Right atrium auricular region (tissue), 2 donors: Measurements from ENCODE around the gene PCAT6. TPM values are rescaled to one million over a fixed set of nuclear protein-coding genes. Genes with fewer than 3 reads are reported as not detected.
"Not testable (repeated sequence)": the region's sequence is repeated elsewhere in the genome, so short reads cannot be mapped to it uniquely, and the experiment has no call there.

Source experiments
- DNase-seq: peaks from one replicate; pipeline ENCODE4 v3.0.0-alpha.2; 2019; ENCODE audit warnings: low spot score
- H3K27ac ChIP-seq, 2 donors: fragments of 200-600 bp; sonication (generic); 1 replicate in 1 of 2; 2 replicates in 1 of 2; pipeline ENCODE4 v1.5.1; 2016 to 2019
- H3K27me3 ChIP-seq, 2 donors: fragments of 200-600 bp; sonication (generic); one replicate each; pipeline versions ENCODE4 v1.5.1 to v1.6.0; 2017 to 2019
- H3K36me3 ChIP-seq: fragments of 200-600 bp; sonication (generic); one replicate; pipeline ENCODE4 v1.5.1; 2016
- H3K4me1 ChIP-seq, 2 donors: fragments of 200-600 bp; sonication (generic); one replicate each; pipeline versions ENCODE4 v1.5.1 to v1.6.0; 2017 to 2019
- H3K4me3 ChIP-seq, 2 donors: fragments of 200-600 bp; sonication (generic); 1 replicate in 1 of 2; 2 replicates in 1 of 2; pipeline ENCODE4 v1.5.1; 2017 to 2019; ENCODE audit warnings: mild to moderate bottlenecking in 1 of 2, moderate library complexity in 1 of 2
- H3K9me3 ChIP-seq, 2 donors: fragments of 200-600 bp; sonication (generic); one replicate each; pipeline ENCODE4 v1.5.1; 2019
- CTCF ChIP-seq, 2 donors: fragments of 200-600 bp; sonication (generic); IDR thresholded peaks; one replicate each; pipeline ENCODE4 v1.5.1; 2019; ENCODE audit warnings: antibody characterized with exemption in 2 of 2
- total RNA-seq, 2 donors: library from RNA; depleted of rRNA; stranded (reverse); fragments of >200 nt; gene quantifications; one replicate each; pipeline ENCODE4 v1.1.0, GENCODE V29; 2016

The PCAT6 gene
- total RNA-seq, 2 donors from 2014 or later = not detected

GRCh38 chr1:202818819-202819218 lies 8.1 kb downstream of the PCAT6 start:
- no peak for TF ChIP-seq CTCF (IDR thresholded peaks at IDR 0.05)
- Histone ChIP-seq H3K27me3 (no peaks in the 10 kb centered on the region), H3K9me3 (no peaks in the 10 kb centered on the region), H3K4me3 (no peak overlapping the region), H3K36me3 (no peaks in the 10 kb centered on the region), H3K27ac (no peak overlapping the region), H3K4me1 (no peaks in the 10 kb centered on the region)
- no peak for DNase-seq

GRCh38 chr1:202821467-202821866 lies 10.7 kb downstream of the PCAT6 start:
- Histone ChIP-seq H3K36me3 (no peaks in the 10 kb centered on the region), H3K4me1 (no peaks in the 10 kb centered on the region), H3K27me3 (no peaks in the 10 kb centered on the region), H3K27ac (no peak overlapping the region), H3K4me3 (no peak overlapping the region), H3K9me3 (no peaks in the 10 kb centered on the region)
- TF ChIP-seq CTCF (IDR thresholded peaks at IDR 0.05) = no peak
- DNase-seq = no peak

- Histone ChIP-seq H3K36me3 (no peaks in the 10 kb centered on the region), H3K9me3 (no peaks in the 10 kb centered on the region), H3K4me3 (no peak overlapping the region), H3K27me3 (no peaks in the 10 kb centered on the region), H3K4me1 (no peaks in the 10 kb centered on the region), H3K27ac (no peak overlapping the region)
- no peak for DNase-seq
- TF ChIP-seq CTCF (IDR thresholded peaks at IDR 0.05) = no peak
Measured at GRCh38 chr1:202825748-202826147, 15.0 kb downstream of the PCAT6 start.

- H3K4me1 ChIP-seq, H3K9me3 ChIP-seq, H3K27me3 ChIP-seq, H3K4me3 ChIP-seq, H3K36me3 ChIP-seq, DNase-seq, H3K27ac ChIP-seq: not testable (repeated sequence)
Measured at GRCh38 chr1:202829223-202829622, 18.5 kb downstream of the PCAT6 start.

- Histone ChIP-seq H3K9me3 (no peaks in the 10 kb centered on the region), H3K4me1 (no peaks in the 10 kb centered on the region), H3K27ac (no peak overlapping the region), H3K27me3 (no peaks in the 10 kb centered on the region), H3K4me3 (no peak overlapping the region), H3K36me3 (no peaks in the 10 kb centered on the region)
- TF ChIP-seq CTCF (IDR thresholded peaks at IDR 0.05) = no peak
- DNase-seq = no peak
Measured at GRCh38 chr1:202831906-202832305, 21.2 kb downstream of the PCAT6 start.

GRCh38 chr1:202834771-202835547 lies 24.2 kb downstream of the PCAT6 start:
- no peak for TF ChIP-seq CTCF (IDR thresholded peaks at IDR 0.05)
- Histone ChIP-seq H3K36me3 (no peaks in the 10 kb centered on the region), H3K27me3 (no peaks in the 10 kb centered on the region), H3K27ac (no peak overlapping the region), H3K9me3 (no peaks in the 10 kb centered on the region), H3K4me3 (no peak overlapping the region), H3K4me1 (no peaks in the 10 kb centered on the region)
- DNase-seq = no peak
